GM19035 (cell line): ENCODE measurements around the gene TPSG1.

Experiments used
- ATAC-seq: cut with Tn5 transposase; IDR thresholded peaks from one replicate; pipeline ENCODE4 v1.9.1; 2021; ENCODE audit not compliant: unreplicated experiment

TPSG1 gene

GRCh38 chr16:1181404-1182315 lies 43.4 kb downstream of the TPSG1 start:
- ATAC-seq, result no peak

DNA sequence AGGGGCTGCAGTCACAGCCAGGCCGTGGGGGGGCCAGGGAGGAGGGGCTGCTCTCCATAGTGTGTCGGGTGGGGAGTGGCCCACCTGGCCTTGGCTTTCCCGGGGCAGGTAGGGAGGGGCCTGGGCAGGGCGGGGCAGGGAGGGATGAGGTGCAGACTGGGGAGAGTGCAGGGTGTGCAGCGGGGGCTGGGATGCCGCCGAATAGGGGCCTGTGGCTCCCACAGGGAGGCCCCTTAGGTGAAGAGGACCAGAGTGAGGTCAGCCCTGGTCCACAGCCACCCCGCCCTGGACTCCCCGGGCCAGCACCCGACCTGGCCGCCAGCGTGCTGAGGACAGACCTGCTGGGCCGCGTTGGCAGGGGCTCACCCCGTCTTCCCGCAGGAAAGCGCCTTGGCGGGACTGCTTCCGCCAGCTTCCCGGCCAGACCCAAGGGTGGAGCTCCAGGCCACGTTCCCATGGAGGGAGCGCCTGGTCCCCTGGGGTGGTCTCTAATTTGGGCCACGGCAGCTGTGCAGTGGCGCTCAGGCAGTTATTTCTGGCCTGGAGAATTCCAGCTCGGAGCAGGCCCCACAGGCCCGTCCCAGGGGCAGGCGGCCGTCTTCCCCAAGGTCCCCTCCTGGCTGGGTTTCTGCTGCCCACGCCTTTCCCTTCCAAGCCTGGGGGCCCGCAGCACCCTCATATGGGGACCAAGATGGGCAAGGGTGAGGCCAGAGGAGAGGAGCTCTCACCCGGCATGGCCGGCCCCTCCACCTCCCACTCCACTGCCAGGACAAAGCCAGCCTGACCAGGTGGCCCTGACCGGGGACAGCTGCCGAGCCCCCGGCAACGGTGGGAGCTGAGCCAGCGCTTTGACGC lies 44.3 kb downstream of the TPSG1 start:
- no peak for ATAC-seq

- ATAC-seq, result no peak
These were observed 46.7 kb downstream of the TPSG1 start for GRCh38 chr16:1178295-1178910.

DNA sequence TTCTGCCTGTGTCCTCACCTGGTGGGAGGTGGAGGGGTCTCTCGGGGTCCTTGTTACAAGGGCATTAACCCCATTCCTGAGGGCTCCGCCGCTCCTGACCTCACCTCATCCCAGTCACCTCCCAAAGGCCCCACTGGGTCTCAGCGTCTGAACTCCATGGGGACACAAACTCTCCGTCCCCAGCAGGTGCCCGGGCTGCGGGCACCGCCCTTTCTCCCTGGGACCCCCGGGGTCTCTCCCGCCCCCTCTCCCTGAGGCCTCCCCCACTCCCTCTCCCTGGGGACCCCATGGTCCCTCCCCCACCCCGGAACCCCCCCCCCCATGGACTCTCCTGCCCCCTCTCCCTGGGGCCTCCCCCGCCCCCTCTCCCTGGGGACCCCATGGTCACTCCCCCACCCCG lies 47.3 kb downstream of the TPSG1 start:
- no peak for ATAC-seq

DNA sequence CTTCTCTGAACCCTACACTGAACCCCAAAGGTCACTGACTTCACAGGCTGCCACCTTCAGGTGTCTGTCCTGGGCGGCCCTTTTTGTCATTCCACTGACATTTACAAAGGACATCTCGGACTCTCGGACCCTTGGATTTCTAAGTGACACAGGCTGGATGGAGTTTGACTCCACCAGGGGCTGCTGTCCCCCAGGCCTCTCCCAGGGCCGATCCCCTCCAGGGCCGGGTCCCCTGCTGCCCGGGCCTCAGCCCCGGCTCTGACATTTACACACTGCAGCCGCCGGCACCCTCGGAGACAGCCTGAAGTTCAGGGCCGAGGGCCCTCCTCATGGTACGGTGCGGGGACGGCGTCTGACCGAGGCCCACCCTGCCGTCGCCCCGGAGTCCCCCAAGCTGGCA lies 48.0 kb downstream of the TPSG1 start:
- ATAC-seq, result no peak

DNA sequence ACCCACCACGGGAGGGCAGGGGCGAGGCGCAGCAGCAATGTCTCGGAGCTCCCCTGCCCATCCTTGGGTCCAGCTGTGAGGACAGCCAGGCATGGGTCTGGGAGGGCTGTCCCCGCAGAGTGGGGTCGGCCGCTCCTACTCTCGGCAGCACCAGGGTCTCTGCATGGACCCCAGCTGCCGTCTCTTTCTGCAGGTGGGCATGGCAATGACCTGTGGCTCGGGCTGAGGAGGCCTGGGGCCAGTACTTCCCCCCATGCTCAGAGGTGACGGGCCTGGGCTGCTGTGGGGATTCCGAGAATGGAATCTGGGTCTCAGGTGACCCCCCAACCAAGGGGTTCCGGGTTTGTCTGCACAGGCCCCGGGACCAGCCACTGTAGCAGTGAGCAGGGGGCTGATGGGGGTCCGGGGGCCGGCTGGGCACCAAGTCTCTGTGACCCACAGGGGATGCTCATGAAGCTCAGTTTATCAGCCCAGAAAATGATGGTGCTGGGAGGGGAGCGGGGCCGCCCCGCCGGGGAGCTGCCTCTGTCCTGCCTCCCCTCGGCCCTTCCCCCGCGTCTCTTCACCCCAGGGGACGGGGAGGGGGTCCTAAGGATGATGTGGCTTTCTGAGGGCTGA lies 48.7 kb downstream of the TPSG1 start:
- no peak for ATAC-seq

DNA sequence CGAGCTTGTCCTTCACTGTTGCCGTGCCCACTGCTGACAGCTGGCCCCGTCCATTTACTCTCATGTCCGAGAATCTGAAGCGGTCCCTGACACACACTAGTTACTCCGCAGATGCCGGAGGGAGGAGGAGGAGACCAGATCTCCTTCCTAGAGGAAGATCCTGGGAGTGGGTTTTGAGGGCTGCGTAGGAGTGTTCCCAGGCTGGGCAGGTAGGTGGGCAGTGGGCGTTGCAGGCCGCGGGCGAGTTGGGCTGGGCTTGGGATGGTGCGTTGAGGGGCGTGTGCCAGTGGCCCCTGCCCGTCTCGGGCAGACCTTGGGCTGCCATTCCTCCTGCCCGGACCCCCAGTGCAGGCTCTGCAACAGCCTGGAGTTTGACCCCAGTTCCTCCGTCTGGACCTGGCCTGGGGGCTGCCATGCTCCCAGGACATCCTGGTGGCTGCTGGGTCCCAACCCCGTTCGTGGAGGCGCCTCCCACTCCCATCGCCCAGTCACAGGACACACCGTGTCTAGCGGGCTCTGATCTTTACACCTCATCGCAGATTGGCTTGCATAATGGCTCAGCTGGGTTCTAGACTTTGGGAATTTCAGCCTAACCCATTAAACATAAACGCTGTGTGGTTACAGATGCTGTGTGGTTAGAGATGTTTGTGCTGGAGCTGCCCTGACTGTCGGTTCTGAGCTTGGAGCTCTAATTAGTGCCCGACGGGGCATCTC lies 49.3 kb downstream of the TPSG1 start:
- ATAC-seq, result no peak

DNA sequence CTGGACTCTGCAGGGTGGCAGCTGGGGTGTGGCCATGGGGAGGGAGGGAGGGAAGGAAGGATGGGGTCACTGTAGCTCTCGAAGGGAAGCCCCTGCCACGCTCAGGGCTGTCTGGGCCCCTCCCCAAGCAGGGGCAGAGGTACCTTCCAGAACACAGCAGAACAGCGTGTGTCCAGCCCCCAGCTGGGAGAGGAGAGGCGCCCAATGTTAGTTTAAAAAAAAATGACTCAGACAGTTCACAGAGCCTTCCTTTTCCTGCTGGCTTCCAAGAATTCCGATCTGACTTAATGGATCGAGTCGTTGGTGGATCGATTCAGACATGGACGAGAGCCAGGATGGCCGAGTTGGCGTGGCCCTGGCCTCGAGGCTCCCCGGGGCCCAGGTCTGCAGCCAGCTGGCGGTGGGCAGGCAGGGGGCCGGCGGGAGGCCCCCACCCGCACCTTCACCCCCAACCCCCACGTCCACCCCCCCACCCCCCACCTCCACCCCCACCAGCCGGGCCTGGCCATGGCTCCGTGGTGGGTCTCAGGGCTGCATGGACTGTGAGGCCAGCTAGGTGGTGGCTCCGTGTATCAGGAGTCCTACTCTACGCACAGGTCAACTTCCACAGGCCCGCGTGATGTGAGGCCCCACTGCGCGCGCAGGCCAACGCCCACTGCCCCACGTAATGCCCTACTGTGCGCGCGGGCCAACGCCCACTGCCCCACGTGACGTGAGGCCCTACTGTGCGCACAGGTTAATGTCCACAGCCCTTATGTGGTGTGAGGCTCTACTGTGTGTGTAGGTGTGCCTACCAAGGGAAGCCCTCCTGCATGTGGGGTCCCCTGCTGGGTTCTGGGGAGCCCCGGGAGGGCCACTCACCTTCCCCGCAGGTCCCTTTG lies 50.4 kb downstream of the TPSG1 start:
- ATAC-seq, result no peak

GRCh38 chr16:1173788-1174451 lies 51.1 kb downstream of the TPSG1 start:
- no peak for ATAC-seq

DNA sequence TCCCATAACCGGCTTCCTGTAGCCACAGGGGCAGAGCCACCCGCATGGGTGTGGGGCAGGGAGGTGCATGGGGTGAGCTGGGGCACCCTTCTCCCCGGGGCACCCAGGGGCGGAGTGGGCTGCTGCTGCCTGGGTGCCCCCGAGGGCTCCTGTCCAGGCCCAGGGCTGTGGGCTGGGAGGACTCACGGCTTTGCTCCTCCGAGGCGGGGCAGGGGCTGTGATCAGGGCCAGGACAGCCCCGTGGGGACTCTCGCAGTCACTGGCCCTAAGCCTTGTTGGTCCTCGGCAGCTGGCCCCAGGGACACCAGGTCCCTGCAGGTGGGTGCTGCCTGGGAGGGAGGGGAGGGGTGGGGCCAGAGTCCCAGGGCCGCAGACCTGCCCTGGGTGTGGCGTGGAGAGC lies 52.4 kb downstream of the TPSG1 start:
- ATAC-seq, result no peak

- ATAC-seq, result no peak
These were observed 53.1 kb downstream of the TPSG1 start for GRCh38 chr16:1171854-1172428.
